ENCODE results near the gene THEM5.
A peak's percentile ranks its signal among the peaks of the same experiment; 100 is the strongest.

The THEM5 gene

DNA sequence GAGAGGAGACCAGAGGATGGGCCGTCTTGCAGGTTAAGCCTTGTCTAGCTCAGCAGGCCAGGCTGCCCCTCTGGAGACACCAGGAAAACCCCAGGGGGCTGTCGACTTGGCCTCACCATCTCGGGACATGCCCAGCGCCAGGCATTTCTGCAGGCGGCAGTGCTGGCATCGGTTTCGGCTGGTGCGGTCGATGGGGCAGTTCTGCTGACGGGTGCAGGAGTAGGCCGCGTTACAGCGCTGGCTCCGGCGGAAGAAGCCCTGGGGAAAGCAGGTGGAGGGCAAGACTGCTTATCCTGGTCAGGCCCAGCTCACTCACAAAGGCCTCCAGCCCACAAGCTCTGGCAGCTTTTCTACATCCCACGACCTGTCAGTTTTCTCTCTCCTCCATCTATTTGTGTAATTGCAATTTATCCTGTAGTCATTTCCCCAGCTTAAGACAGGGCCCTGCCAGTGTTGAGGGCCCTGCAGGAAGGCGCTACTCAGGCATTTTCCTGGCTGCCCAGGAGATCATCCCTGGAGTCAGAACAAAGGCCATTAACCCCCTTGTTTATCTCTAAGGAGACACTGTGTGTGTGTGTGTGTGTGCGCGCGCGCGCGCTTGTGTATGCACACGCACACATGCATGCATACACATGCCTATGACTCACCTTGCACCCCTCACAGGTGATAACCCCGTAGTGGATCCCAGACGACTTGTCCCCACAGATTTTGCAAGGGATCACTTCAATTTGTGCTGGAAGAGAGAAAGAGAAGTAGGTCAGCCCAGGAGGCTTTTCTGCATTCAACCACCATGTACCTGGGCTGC, 36.8 kb downstream of the THEM5 start:
- DNase-seq, result no peak

DNA sequence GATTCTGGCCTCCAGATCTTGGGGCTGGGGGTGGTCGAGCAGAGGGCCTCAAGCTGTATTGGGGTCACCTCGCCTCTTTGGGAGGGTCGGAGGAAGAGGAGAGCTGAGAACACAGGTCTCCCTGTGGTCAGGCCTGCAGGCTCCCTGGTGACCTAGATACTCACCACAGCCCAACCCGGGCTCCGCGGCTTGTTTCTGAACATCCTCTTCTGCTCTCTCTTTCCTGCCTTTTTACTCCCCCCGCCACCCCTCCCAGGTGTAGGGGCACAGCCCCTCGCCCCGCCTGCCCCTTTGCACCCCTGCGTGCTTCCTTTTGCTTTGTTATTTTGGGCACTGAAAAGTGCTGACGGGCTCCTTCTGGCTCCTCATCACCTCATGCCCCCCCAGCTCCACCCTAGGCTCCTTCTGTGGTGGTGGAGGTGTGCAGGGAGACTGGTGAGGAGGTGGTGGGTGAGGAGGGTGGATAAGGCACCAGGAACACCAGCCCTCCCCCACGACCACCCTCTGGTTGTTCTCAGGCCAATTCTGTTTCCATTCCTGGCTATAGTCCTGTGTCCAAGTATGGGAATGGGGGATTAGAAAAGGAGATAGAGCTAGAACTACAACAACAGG, 37.7 kb downstream of the THEM5 start:
- peak; percentile 63 for DNase-seq

DNA sequence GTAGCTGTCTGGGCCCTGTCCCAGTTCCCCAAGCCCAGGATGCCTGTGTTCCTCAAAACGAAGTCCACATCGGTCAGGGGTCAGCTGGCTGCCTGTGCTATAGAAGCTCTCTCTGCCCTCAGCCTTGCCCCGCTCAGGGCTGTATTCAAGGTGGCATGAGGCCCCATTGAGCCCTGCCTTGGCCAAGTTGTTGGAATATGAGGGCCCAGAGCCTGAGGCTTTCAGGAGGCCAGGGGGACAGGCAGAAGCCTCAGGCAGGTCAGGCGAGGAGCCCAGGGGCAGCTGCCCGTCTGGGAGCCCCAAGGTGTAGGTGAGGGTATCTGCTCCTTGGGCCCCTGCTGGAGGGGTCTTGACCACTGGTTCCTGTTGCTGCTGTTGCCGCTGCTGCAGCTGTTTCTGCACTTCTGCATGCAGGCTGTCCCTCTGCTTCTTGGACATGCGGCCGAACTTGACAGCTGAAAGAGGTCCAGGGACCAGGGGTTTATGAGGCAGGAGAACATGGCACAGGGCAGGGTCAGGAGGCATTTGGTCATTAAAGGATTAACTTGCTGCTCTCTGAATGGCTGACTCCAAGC, 38.5 kb downstream of the THEM5 start:
- DNase-seq, result no peak

DNA sequence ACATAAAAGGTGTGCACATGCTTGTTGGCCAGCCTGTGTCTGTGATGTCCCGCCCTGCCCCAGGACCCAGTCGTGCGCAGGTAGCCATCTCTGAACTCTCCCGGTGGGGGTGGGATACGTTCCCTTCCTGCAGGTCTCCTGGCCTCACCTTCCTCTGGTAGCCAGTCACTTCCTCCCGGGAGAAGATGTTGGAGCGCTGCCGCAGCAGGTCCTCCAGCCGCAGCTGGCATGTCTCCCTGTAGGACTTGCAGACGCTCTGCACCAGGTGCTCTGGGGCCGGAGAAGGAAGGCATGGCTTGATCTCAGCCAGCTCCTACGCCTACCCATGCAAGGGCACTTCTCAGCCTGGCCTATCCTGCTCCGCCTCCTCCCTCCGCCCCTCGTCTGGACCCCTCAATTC, 39.1 kb downstream of the THEM5 start:
- DNase-seq, result no peak

DNA sequence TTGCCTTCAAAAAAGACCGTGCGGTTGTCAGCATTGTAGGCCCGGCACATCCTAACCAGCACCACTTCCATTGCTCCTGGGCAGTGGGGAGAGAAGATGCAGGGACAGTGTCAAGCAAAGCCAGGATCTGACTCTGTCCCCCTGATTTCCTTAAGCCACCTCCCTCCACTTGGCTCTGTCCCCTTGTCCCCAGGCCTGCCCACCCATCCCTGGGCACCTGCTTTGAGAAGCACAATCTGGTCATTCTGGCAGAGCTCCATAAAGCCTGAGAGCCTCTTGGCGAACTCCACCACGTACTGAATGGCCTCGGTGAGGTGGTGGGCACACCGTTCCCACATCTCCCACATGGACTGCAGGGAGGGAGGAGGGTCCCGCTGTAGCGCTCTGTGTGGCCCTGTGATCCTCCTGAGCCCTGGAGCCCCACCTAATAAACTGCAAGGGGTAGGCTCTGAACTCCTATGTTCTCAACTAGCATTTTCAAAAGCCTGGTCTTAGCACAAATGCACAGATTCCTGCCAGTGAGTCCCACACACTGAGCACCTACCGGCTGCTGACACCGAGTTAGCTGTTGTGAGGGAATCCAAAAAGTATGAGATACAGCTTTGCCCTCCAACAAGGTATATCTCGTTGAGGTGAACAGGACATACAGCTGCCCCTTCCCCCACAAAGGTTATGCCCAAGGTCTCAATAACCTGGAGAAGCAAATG, 40.1 kb downstream of the THEM5 start:
- DNase-seq, result no peak

DNA sequence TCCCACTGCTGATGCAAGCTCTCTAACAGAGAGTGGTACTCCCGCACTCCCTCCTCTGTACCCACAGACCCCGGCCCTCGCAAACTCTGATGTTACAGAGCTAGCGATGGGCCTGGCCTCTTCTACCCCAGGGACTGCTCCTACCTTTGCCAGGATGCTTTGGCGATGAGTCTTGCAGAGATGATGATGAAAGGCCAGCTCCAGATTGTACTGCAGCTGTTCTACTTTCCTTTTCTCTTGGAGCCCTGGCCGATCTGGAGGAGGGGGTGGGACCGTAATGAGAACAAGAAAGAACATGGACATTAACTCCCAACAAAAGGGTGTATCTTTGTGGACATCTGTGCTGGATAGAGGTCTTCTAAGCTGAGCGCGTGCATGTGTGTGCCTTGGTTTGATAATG, 42.3 kb downstream of the THEM5 start:
- no peak for DNase-seq

DNA sequence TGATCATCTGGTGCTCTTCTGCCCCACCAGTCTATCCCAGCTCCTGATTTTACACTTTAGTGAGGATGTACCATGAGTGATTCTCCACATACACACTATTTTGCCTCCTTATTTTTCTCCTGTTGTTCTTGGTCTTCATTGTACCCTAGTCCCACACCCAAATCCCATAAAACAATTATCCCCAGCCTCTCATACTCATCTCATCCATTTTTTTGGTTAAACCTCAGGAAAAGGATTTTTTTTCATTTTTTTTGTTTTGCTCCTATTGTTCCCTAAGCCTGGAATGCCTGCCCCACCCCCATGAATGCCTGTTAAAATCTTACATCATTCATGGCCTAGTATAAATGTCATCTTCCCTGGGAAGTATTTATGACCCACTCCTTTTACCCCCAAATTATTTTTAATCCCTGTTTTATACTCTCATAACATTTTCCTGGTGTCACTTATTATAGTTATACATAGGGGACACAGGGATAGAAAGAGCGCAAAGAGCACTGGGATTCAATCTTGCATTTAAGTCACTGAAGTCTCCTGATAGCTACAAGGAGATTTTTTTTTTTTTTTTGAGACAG, 43.4 kb downstream of the THEM5 start:
- no peak for DNase-seq

DNA sequence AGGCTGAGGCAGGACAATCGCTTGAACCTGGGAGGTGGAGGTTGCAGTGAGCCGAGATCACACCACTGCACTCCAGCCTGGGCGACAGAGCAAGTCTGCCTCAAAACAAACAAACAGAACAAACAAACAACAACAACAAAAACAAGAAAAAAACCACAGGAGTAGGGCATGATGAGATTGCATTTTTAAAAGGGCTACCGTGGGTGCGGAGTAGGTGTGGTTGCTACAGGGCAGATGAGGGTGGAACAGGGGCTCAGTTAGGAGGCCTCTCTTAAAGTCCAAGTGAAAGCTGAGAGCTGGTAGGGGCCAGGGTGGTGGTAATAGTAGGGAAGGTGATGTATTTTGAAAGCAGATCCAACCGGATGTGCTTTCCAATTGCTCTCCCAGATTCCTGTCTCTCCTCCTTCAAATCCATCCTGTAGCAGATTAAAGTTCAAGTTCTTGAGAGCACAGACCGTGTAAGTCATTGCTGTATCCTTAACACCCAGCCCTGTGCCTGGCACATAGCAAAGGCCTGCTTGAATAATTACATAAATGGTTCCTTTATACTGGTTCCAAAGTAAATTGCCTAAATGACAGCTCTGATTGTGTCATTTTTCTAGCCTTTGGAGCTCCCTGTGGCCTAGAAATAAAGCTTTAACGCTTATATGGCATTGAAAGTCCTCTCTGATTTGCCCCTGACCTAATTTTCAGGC, 44.1 kb downstream of the THEM5 start:
- DNase-seq, result no peak

DNA sequence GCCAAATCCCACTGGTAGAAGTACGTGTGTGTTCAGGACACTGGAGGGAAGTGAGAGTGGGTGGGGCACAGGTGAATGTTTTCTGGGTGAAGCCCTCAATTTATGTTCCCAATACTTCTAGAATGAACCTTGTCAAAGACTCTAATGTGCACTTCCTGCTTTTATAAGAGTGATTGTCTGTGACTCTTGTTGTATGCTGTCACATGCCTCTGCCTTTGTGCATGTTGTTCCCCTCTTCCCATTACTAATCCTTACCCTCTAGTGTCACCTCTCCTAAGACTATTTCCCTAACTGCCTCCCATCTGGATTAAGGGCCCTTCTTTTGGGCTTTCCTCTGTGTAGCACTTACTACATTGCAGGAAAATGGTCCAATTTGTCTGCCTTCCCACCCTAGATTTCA, 45.7 kb downstream of the THEM5 start:
- DNase-seq, result no peak

DNA sequence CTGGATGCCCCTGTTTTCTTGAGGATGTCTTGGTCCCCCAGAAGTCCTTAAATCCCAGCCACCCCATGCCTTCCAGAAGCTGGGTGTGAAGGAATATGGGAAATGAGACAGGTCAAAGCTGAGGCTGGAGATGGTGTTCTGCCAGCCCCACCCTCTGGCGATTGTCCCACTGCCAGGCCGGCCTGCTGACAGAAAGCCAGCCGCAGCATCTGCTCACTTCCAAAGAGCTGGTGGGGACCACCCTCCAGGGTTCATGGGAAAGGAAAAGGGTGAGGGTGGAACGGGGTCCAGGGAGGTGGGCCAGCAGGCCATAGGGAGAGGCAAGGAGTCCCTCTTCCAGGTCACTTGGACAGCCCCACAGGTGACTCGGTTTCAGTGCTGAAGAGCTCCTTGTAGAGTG, 46.4 kb downstream of the THEM5 start:
- DNase-seq, result no peak

DNA sequence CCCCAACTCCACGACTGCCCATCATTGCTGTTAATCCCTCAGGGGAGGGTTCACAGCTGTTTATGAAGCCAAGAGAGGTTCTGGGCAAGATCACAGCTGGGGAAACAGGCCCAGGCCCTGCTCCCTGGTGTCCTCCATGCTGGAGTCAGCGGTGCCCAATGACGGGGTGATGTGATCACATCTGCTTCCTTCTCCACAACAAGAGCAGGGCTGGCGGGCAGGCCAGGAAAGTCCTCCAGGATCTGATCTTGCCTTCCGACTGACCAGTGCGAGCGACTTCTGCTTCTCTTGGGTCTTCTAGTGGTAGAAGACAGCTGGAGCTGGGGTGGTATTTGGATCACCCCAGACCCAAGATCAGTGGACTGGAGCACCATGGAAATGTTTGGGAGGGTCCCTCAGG, 47.3 kb downstream of the THEM5 start:
- DNase-seq, result no peak

DNA sequence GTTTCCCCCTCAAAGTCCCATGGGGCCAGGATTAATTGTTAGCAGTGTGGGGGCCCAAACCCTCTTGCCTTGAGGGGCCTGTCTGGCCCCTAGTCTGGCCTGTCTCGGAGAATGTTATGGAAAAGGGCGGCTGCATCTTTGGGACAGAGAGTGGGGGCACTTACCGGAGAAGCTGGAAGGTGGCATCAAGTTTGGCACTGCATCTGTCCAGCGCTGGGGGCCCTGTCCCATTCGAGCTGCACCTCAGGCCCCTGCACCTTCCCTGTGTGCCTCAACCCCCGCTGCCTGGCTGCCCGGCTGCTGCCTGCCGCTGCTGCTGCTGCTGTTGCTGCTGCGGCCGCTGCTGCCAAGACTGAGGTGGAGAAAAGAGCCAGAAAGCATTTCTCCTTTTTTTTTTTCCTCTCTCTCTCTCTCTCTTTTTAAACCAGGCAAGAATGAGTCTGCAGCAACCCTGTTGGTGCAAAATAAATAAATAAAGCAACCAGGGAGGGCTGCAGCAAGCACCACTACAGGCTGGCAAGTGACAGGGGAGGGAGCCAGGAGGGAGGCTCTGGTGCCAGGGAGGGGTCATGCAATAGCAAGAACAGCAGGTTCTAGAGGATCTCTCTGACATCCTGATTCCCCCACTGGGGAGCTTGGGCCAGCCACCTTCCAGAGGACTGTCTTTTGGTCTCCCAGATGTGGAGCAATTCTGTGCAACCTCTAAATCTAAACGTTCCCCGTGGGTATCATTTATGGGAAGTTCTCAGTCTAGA, 48.3 kb downstream of the THEM5 start, which contains the start of gene LINGO4:
LINGO4 (minus strand) TSS at position 354 of the 755 bp plus-strand sequence. CDS start 2,715 bp downstream, outside the sequence.
- no peak for DNase-seq

DNA sequence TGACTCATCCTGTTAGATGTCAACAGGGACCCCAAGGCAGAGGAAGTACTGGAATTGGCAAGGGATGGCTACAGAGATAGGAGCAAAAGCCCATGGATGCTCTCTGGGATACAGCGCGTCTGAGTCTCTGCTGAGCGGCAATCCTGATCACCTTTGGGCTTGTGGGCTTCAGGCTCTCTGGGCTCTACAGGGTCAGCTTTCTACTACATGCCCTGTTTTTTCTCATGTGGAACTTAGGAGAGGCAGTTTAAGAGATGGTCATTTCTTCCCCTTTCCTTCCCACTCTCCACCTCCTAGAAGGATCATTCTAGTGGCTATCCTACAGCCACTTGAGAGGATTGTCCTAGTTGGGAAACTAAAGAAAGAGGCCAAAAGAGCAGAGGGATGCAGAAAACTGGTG, 49.6 kb downstream of the THEM5 start:
- DNase-seq, result no peak

DNA sequence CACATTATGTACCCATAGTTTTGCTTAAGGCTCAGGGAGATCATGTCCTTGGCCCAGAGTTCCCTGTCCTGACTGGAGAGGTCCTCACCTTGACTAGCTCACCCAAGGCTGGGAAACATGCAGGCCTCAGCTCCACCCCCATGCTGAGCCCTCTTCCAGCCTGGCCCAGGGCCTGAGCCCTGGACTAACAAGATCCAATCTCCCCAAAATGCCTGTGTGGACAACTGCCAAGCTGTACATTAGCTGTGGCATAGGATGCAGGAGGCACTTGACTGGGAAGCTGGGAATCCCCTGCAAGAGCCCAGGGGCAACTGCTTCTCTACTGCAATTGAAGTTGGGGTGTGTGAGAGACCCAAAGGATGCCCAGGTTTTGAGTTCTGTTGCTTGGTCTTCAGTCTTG, 50.3 kb downstream of the THEM5 start:
- no peak for DNase-seq

DNA sequence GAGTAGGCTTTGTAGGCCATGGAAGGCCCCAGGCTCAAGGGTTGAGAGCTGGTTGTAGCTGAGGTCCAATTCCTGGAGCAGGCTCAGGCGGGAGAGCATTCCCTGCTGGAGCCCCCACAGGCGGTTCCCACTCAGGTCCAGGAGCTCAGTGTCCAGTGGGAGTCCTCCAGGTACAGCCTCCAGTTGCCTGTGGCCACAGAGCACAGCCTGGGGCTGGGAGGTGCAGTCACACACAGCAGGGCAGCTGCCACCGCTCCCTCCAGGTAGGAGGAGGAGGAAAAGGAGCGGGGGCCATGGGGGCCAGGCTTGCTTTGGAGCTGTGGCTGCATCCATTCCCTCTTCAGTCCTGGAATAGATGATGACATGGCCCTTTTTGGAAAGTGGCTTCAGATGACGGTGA, 51.1 kb downstream of the THEM5 start:
- no peak for DNase-seq

DNA sequence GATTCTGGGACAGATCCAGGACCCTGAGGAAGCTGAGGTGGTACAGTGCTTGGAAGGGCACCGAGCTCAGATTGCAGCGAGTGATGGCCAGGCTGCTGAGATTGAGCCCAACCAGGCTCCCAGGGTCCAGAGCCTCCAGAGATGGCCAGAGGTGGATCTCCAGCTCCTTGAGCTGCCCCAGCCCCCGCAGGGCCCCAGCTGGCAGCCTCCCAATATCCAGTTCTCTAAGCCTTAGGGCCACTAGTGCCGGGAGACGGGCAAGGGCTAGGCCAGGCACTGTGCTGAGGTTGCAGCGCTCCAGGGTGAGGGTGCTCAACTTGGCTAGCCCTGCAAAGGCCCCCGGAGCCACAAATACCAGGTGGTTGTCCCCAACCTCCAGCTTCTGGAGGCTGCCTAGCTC, 51.7 kb downstream of the THEM5 start:
- no peak for DNase-seq

DNA sequence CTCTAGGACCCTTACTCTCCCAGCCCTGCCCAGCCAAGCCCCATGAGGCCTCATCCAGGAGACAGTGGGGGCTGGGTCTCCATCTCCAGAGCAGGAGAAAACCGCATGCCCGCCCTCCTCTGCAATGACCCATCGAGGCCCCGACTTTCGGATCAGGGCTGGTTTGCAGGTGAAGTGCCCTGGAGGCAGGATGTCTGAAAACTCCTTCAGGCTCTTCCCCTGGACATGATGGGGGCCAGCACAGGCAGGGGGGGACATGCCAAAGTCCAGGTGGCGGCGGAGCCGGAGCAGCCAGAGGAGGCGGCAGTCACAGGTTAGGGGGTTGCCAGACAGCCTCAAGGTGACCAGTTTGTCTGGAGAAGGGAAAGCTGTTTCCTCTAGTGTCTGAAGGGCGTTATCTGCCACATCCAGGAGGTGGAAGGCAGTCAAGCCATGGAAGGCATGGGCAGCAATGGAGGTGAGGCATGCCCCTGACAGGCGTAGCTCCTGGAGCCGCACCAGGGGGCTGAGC, 52.1 kb downstream of the THEM5 start:
- DNase-seq, result no peak

DNA sequence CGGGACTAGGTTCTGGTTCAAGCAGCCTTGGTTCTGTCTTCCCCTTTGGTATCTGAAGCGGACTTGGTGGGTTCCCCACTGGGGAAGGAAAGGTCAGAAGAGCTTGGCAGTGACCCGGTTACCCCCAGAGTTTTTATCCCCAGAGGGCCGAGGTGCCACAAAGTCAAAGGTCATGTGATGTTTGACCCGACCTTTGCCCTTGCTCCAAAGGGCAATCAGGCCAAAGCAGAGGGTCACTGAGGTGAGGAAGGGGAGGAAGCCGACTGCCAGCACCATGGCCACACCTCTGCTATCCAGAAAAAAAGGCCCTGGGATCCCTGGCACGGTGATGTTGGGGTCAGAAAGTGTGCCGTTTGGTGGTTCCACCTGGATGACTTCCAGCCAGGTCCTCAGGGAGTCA, 52.7 kb downstream of the THEM5 start:
- no peak for DNase-seq

DNA sequence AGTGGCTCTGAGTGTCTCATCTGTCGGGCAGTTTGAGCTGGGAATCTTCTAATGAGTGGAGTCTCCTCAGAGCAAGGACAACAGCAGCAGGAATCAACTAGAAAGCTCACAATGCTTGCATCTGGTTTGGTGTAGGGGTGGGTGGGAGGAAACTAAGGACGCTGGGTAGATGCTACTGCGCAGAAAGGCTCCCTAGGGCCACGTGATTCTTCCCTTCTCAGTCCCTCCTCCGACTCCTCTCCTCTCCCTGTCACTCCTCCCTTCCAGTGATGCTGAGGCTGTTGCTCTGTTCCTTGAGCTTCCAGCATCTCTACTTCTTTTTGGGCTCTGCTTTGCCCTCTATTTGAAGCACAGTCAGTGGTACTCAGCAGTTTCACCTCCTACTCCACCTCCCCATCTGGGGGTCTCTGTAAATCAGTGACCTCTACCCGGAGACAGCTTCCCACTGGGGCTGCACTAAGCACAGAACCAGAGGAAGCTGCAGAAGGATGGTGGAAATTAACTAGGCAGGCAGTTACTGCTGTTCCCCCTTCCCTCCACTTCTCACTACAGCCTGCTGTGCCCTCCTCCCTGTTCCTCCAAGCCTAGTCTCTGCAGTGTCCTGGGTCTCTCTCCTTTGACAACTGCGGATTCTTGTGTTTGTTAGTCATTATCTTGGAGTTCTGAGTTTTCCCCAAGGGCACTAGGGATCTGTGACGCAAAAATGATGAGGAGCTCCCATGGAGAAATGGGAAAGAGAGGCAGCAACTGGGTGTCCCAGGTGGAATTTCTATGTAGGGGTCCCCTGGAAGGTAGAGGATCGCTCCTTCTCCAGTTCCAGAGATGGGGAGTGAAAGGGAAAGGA, 54.1 kb downstream of the THEM5 start:
- no peak for DNase-seq

DNA sequence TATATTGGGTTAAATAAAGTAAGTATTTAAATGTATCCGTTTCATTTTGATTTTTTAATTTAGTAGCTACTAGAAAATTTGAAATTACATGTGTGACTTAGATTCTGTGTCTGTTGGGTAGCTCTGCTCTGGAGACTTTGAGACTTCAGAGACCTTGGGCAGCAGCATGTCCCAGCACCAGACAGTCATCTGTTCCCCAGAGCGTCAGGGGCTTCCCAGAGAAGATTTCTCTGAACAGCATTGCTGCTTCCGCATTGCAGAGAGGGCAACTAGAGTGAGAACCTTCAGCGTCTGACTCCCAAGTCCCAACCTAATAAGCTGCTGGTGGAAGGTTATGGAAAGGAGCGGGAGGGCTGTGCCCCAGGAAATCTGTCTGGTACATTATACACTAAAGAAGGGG, 54.9 kb downstream of the THEM5 start:
- no peak for DNase-seq
